ENCODE results near the gene PTPRD. TPM values are rescaled to one million over a fixed set of nuclear protein-coding genes. Genes with fewer than 3 reads are reported as not detected.

Gene PTPRD
- total RNA-seq, 1 donor from 2014 or later: 6.9 TPM

GRCh38 chr9:8726692-8727091 is 1886.1 kb downstream of the PTPRD start:
- intact Hi-C loops (cut with DNase I): no loop called here

GRCh38 chr9:8725635-8726034 is 1887.2 kb downstream of the PTPRD start:
- no peak overlapping the region for H3K27ac ChIP-seq
- no peak for DNase-seq (ENCODE audit: low spot score in 2 of 2)
- no peaks in the 10 kb centered on the region for H3K36me3 ChIP-seq
- H3K4me3 ChIP-seq: no peak overlapping the region
- H3K27me3 ChIP-seq: no peaks in the 10 kb centered on the region
- no peak for TF ChIP-seq CTCF (IDR thresholded peaks at IDR 0.05)
- H3K4me1 ChIP-seq: peaks cover 0 to 3% of the 10 kb centered on the region in 2 donors
- H3K9me3 ChIP-seq: no peaks in the 10 kb centered on the region
- intact Hi-C loops (cut with DNase I): no loop called here

More at GRCh38 chr9:8726692-8727091, 1886.1 kb downstream of the PTPRD start:
- TF ChIP-seq CTCF (IDR thresholded peaks at IDR 0.05): no peak
- Histone ChIP-seq H3K4me1 (peaks cover 0 to 3% of the 10 kb centered on the region in 2 donors), H3K27ac (no peak overlapping the region), H3K4me3 (no peak overlapping the region), H3K9me3 (no peaks in the 10 kb centered on the region), H3K36me3 (no peaks in the 10 kb centered on the region), H3K27me3 (no peaks in the 10 kb centered on the region)
- no peak for DNase-seq (ENCODE audit: low spot score in 2 of 2)

- intact Hi-C loops (cut with DNase I): no loop called here
Observed at GRCh38 chr9:8724284-8725018, 1888.4 kb downstream of the PTPRD start.

GRCh38 chr9:8723195-8723594 is 1889.6 kb downstream of the PTPRD start:
- no peaks in the 10 kb centered on the region for H3K36me3 ChIP-seq
- no peak for DNase-seq (ENCODE audit: low spot score in 2 of 2)
- TF ChIP-seq CTCF (IDR thresholded peaks at IDR 0.05): no peak
- H3K9me3 ChIP-seq: no peaks in the 10 kb centered on the region
- H3K4me3 ChIP-seq: no peak overlapping the region
- no peak overlapping the region for H3K27ac ChIP-seq
- peaks cover 0 to 3% of the 10 kb centered on the region in 2 donors for H3K4me1 ChIP-seq
- H3K27me3 ChIP-seq: no peaks in the 10 kb centered on the region
- intact Hi-C loops (cut with DNase I): no loop called here

More at GRCh38 chr9:8724284-8725018, 1888.4 kb downstream of the PTPRD start:
- H3K36me3 ChIP-seq: no peaks in the 10 kb centered on the region
- no peaks in the 10 kb centered on the region for H3K9me3 ChIP-seq
- H3K4me1 ChIP-seq: peaks cover 0 to 3% of the 10 kb centered on the region in 2 donors
- H3K4me3 ChIP-seq: no peak overlapping the region
- H3K27ac ChIP-seq: no peak overlapping the region
- H3K27me3 ChIP-seq: no peaks in the 10 kb centered on the region
- DNase-seq (ENCODE audit: low spot score in 2 of 2): peak; percentile 24 to 75
- no peak for TF ChIP-seq CTCF (IDR thresholded peaks at IDR 0.05)

- no peak for DNase-seq (ENCODE audit: low spot score in 2 of 2)
- Histone ChIP-seq H3K36me3 (no peaks in the 10 kb centered on the region), H3K27ac (peak overlapping the region in 1 of 2 donors; percentile 22), H3K27me3 (no peaks in the 10 kb centered on the region), H3K9me3 (no peaks in the 10 kb centered on the region), H3K4me3 (no peak overlapping the region), H3K4me1 (peaks cover 4 to 5% of the 10 kb centered on the region in 2 donors)
- no peak for TF ChIP-seq CTCF (IDR thresholded peaks at IDR 0.05)
- intact Hi-C loops (cut with DNase I): loop anchor here (5.0 kb wide), 1 partner anchor 137 kb away; no protein-coding TSS in a partner anchor
Observed at GRCh38 chr9:8719833-8720486, 1892.8 kb downstream of the PTPRD start.
